T-helper 1 cell treated with Interleukin-12 subunit alpha and Interleukin-12 subunit beta and Interleukin-4 antibody, amounts not matched to agents 30 ng/mL and 1 ng/mL, for 36 hours (primary cell): ENCODE measurements around the gene UBE2H. TPM values are rescaled to one million over a fixed set of nuclear protein-coding genes. Genes with fewer than 3 reads are reported as not detected.
"Not testable (repeated sequence)": the region's sequence is repeated elsewhere in the genome, so short reads cannot be mapped to it uniquely, and the experiment has no call there.

Experiments
- intact Hi-C: fragments of 100-400 bp; cut with micrococcal nuclease; formaldehyde crosslinking; loops from one replicate; pipeline ENCODE4 v1.15.1; 2024
- total RNA-seq: library from RNA; stranded (reverse); gene quantifications from 2 replicates; pipeline ENCODE4 v1.2.3, GENCODE V29; 2022

Gene UBE2H
- total RNA-seq, 1 donor from 2014 or later = 35.8 TPM

DNA sequence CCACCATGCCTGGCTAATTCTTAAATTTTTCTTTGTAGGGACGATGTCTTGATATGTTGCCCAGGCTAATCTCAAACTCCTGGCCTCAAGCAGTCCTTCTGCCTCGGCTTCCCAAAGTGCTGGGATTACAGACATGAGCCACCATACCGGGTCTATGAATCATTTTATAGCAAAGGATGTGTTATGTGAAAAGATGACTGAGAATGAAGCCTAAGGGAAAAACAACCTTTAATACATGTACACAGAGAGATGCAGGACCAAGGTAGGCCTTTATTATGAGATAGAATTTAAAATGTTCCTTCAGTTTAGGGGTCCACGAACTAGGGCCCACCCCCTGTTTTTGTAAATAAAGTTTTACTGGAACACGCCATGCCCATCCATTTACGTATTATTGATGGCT, 41.0 kb downstream of the UBE2H start:
- intact Hi-C loops = no loop called here

DNA sequence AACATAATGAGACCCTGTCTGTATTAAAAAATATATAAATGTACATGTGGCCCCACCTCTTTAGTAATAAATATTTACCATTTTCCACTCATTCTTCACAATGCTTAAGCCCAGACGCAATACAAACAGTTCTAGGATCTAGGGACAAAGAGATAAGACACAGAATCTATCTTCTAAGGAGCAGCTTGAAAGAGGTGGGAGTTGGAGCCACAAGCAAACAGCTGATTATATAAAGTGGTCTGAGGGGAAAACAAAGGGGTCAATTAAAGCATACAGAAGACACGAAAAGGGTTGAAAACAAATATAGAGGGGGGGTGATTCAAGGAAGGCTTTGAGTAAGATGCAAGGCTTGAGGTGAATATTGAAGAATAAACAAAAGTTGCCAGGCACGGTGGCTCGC, 43.1 kb downstream of the UBE2H start:
- intact Hi-C loops = no loop called here

DNA sequence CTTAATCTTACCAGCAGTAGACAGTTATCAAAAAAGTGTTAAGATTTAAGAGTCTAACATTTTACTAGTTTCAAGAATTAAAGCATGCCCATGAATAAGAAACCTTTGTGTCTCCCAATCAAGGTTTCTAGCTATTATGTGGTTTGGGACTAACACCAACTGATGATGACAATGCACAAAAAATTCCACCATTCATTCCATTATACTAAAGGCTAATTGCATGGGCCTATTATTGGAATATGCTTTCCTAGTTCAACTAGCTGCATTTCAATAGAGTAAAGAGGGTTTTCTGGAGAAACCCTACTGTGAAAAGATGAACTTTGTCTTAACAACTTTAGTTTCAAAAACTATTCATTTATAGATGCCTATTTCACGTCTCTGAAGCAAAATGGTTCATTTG, 44.6 kb downstream of the UBE2H start:
- intact Hi-C loops = no loop called here

DNA sequence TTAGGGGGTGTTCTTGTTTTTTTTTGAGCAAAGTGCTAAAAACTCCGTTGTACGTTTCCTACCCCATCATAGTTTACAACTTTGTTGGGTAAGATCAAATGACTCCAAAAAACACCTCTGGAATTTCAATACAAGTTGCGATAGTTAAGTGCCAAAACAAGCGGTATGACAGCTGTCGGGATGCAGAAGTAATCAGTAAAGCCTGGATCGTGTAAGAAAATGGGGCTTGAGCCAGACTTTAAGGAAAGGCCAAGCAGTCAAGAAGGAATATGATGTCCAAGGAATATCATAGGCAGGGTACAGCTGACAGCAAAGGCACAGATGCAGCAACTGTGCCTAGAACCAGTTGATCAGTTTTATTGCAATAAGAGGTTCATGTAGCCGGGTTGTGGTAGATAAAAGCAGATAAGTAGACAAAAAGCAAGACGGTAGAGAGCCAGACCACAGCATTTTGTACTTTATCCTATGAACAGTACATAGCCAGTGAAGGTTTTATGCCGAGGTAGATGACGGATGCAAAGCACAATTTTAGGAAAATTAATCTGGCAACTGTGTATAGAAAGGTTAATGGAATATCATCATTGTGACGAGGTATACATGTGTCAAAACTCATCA, 45.5 kb downstream of the UBE2H start:
- intact Hi-C loops = no loop called here

DNA sequence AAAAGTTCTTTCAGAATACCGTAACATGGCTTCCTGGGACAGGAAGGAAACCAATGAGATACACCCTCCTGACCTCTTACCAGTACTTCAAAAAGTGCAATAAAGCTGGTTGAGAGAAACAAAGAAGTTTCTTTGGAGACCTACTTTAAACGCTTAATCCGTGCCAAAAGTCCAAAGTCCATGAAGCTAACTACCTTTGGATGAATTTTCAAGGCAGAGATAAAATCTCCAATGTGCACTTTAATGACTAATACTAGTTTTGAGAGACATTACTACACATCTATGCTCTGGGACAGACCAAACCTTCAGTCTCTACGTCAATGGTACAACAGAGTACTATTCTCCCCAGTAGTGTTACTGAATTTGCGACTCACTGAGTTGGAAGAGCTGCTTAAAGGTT, 46.1 kb downstream of the UBE2H start:
- intact Hi-C loops = no loop called here

DNA sequence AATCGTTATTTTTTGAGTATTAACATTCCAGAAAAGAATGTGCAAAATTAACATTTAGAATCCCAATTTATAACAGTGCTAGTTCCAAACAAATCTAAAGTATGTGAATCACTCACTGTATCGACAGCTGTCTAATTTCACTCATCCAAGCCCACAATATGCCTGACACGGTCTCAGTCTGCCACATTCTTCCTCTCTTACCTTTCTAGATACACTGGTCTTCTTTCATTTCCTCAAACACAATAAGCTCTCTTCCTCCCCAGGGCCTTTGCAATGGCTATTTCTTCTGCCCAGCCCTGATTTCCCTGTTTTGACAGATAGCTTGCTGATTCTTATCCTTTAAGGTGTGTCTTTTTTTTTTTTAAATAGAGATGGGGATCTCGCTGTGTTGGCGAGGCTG, 48.8 kb downstream of the UBE2H start:
- intact Hi-C loops = no loop called here

DNA sequence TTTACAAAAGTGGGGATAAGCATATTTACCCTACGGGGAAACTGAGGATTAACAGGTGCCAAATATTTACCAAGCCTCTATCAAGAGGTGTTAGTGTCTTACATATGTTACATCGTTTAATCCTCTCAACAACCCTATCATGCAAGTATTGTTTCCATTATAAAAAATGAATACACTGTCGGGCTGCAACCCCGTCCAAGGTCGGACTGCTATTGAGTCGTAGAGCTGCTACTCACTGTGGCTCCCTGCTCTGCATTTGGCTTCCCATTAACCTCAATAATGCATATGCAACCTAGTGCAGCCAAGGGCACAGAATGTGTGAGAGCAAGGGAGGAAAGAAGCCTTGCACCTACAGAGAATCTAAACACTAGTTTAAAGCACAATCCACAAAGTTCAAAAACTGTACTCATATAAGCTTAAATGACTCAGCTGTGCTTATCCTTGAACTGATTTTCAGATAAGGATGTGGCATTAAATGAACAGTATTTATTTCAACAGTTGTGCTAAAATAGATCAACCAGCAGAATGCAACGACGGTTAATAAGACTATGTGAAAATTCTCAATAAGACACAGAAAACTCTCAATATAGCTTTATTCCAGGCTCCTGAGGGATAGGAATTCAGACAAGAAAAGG, 49.9 kb downstream of the UBE2H start:
- intact Hi-C loops = no loop called here

DNA sequence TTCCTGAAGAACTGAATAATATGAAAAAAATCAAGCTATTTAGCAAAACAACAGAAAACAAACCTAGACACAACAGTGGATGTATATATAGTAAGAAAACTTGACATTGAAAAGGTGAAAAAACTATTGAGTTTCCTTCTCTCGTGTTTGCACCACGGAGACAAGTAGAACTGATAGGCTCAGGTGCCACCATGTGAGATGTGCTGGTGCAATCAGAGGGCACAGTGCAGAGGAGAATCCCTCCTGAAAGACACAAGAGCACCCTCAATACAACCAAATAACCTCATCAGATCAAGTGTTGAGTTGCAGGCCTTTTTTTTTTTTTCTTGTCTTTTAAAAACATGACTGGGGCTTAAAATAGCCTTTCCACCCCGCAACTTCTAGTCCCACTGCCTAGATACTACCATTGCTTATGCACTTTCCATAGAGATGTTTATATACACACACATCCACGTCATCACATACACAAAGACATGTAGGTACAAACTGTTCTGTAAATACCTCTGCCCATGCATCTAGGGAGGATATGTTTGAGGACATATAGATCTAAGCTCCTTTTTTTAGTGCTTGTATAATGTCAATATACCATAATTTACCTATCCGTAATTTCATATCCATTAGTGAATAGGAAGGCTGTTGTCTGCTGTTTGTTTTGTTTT, 54.1 kb downstream of the UBE2H start:
- intact Hi-C loops = no loop called here

DNA sequence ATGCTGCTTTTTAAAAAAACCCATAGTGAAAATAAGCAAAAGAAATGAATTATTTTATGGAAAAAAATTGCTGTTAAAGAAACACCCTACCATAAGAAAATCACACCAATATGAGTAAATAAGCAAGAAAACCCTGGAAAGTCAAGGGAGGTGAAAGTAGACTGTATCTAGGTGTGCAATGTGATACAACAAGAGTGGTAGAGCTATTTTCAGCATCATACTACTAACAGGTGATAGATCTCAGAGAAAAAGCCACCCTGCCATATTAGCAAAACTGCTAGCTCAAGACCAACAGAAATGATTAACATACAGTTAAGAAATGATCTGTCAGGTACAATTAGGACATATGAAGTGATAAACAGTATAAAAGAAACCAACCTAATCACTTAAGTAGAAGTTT, 54.8 kb downstream of the UBE2H start:
- intact Hi-C loops = no loop called here

DNA sequence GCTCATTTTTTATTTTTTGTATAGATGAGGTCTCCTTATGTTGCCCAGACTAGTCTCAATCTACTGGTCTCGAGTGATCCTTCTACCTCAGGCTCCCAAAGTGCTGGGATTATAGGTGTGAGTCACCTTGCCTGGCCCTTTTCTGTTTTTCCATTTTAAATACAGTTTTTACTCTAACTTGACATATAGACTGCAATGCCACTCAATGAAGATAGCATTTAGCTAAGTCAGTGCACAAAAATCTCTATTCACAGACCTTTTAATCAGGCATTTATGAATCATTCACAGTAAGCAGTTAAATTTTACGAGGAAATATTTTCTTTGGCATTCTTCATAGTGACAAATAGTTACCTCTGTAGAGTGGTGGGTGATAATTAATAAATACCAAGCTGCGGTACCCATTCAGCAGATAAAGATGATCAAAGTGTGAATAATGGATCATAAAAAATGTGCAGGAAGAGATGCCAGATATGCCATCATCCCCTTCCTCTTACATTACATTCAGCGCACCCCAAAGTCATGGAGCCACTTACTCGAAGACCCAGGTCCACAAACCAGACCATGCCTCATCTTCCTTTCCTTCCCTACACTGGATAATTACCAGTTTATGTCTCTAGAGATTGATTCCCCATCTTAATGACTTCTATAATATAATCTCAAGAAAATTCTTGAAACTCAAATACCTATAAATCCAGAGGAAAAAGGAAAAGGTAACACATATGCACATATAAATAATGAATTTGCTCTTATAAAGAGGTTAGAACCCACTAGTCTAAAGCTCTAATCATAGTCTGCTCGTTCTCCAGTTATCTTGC, 56.0 kb downstream of the UBE2H start:
- intact Hi-C loops = no loop called here

DNA sequence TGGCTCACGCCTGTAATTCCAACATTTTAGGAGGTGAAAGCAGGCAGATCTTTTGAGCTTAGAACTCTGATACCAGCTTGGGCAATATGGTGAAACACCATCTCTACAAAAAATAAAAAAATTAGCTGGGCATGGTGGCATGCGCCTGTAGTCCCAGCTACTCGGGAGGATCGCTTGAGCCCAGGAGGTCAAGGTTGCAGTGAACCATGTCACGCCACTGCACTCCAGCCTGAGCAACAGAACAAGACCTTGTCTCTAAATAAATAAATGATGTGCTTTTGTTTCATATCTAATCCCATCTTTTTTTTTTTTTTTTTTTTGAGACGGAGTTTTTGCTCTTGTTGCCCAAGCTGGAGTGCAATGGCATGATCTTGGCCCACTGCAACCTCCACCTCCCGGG, 58.6 kb downstream of the UBE2H start:
- intact Hi-C loops = not testable (repeated sequence)

DNA sequence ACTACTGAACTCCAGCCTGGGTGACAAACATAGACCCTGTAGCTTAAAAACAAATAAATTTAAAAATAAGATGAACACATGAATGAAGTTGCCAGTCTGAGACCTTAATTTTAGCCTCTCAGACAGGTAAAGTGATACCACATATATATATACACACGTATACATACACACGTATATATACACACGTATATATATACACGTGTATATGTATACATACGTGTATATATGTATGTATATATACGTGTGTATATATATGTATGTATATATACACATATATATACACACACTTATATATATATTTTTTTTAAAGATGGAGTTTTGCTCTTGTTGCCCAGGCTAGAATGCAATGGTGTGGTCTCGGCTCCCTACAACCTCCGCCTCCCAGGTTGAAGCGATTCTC, 62.7 kb downstream of the UBE2H start:
- intact Hi-C loops = no loop called here

DNA sequence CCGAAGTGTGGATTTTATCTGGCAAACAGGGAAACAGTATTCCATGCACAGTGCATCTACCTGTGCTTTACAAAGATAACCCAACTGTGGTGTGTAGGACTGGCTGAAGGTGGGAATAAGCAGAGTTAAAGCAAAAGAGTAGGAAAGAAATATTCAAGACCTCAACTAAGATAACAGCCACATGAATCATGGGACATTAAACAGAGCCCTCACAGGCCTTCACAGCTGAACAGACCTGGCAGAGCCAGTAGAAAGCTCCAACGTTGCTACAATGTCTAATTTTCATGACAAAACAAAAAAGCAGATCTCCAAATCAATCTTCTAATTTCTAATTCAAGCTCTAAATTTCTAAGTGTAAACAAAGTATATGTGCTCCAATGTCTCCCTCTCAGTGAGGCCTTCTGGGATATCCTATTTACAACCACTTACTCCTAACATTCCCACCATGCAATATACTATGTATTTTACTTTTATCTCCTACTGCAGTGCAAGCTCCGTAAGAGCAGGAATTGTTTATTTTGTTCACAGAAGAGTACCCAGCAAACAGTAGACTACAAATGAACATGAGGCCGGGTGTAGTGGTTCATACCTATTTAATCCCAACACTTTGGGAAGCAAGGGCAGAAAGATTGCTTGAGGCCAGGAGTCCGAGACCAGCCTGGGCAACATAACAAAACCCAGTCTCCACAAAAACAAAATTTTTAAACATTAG, 63.5 kb downstream of the UBE2H start:
- intact Hi-C loops = no loop called here

DNA sequence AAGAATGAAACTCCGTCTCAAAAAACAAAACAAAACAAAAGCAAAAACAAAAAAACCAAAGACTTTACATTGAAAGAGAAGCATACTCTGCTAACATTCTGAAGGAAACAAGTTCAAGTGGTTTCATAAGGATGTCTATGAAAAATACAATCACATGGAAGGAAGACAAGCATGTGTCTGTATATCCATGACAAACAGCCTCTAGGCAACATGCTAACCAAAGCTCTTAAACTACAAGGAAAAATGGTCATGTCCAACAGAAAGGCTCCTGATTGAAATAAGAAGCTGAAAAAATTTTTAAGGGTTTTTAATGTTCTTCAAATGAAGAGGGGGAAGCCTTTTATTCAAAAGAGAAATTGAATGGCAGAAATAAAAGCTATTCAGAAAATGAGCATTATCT, 64.9 kb downstream of the UBE2H start:
- intact Hi-C loops = no loop called here

DNA sequence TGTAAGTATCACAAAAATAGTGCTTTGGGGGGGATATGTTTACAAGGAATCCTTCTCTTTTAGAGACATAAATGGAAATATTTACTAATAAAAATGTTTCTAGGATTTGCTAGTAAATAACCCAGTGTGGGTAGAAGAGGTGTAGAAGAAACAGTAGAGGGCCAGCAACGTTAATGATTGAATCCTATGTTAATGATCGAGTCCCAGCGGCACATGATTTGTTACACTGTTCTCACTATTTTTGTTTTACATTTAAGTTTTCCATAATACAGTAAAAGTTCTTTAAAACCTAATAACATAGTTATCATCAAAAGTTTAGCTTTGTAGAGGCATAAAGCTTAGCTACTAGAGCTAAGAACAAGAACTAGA, 66.0 kb downstream of the UBE2H start:
- intact Hi-C loops = no loop called here

DNA sequence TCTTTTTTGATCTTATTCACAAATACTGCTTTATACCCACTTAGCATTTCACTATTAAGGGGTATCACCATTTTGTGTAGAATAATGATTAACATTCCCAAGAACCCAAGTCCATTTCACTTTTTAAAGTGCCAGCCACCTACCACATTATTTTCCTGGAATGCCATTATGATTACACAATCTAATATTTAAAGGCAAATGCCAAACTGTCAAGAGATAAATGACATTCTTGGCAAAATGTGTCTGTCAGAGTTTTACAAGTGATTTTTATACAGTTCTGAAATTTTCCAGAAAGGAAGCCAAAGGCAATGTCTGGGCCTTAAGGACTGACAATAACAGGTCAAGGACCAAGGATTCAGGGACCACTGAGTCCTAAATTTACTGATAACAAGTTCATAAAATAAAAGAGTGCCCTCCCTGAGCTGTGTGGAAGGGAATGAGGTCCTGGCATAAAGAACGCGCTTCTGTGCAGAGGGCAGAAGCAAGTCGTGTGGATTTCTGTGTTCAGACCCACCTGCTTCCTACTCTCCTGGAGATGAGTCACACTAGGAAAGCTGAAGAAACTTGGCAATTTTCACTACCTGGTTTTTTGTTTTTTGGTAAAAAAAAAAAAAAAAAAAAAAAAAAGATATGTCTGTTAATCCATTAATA, 66.5 kb downstream of the UBE2H start:
- intact Hi-C loops = no loop called here

DNA sequence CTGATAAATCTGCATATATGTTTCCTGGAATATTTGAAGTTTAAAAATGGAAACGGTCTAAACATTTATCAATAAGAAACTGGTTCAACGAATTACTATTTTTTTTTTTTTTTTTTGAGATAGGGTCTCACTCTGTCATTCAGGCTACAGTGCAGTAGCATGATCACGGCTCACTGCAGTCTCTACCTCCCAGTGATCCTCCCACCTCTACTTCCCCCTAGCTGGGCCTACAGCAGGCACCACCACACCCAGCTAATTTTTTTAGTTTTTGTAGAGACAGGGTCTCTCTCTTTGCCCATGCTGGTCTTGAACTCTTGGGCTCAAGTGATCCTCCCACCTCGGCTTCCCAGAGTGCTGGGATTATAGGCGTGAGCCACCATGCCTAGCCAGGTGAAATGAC, 68.3 kb downstream of the UBE2H start:
- intact Hi-C loops = no loop called here

DNA sequence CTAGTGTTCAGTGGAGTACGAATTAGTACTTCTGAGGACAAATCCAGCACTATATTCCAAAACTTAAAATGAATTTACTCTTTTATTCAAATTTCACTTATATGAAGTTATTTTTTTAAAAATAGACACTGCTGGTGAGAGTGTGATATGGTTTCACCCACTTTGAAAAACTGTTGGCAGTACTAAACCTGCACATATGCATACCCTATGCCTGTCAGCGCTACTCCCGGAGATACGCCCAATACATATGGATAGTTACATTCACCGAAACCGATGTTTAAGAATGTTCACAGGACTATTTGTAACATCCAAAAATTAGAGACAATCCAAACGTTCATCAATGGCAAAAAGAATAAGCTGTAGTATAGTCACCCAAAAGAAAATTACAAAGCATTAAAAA, 69.6 kb downstream of the UBE2H start:
- intact Hi-C loops = no loop called here

DNA sequence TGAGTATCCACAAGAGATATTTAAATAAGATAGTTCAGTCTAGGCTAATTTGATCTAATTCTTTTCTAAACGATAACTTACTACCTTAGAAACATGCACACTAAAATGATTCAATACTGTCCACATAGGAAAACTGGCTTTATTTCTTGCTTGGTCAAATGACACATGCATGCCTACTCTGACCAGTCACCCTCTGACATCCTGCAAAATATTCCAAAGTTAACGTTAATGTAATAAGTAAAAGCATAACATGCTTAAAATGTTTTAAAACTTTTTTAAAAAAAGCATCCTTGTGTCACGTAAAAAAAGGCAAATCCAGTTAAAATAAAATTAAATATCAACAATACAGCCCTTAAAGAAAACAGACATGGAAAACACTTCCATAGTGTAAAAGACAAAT, 70.2 kb downstream of the UBE2H start:
- intact Hi-C loops = no loop called here

DNA sequence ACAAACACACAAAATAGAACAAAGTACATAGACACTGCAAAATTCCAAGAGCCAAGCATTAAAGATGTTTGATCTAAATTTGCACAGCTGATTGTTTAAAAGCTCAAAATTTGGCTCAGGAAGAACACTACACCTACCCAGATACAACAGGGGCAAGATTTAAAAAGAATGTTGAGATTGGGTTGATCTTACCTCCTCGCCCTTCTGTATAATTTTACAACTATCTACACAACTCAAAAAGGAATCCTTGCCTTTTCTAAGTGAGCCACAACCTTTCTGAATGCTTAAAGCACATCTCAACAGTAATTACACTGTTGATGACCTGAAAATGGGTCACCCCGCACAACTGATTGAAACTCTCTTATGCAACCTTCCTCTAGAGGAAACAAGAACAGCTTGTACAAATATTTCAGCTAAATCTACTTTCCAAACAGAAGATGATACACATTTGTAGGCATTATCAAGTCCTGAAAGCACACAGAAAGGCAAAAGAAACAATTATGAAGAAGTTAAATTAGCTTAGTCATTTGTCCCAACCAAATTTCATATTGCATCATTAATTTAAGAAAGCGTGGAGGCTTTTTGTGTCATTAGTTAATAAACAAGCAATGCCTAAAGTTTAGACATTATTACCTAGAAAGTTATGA, 75.5 kb downstream of the UBE2H start:
- intact Hi-C loops = no loop called here
